Inflammatory macrophage (primary cell): ENCODE results near the gene KCNQ1.

Experiments
- DNase-seq, 2 donors: peaks; one replicate each; pipeline ENCODE4 v3.0.0-alpha.2; 2020 to 2022

The KCNQ1 gene

DNA sequence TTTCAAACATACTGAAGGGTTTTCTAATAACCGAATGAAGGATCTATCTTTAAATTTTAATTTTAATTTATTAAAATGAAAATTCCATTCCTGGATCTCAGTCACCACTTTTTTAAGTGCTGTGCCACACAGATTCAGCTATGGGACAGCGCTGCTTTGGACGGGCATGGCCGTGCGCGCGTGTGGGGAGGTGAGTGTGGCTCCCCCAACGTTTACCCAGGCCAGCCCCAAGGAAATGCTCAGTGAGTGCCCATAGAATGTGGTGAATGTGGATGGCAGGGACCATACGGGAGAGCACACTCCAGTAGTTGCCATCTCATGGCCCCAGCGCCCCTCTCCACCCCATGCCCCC, 343.0 kb downstream of the KCNQ1 start:
- DNase-seq = no peak

DNA sequence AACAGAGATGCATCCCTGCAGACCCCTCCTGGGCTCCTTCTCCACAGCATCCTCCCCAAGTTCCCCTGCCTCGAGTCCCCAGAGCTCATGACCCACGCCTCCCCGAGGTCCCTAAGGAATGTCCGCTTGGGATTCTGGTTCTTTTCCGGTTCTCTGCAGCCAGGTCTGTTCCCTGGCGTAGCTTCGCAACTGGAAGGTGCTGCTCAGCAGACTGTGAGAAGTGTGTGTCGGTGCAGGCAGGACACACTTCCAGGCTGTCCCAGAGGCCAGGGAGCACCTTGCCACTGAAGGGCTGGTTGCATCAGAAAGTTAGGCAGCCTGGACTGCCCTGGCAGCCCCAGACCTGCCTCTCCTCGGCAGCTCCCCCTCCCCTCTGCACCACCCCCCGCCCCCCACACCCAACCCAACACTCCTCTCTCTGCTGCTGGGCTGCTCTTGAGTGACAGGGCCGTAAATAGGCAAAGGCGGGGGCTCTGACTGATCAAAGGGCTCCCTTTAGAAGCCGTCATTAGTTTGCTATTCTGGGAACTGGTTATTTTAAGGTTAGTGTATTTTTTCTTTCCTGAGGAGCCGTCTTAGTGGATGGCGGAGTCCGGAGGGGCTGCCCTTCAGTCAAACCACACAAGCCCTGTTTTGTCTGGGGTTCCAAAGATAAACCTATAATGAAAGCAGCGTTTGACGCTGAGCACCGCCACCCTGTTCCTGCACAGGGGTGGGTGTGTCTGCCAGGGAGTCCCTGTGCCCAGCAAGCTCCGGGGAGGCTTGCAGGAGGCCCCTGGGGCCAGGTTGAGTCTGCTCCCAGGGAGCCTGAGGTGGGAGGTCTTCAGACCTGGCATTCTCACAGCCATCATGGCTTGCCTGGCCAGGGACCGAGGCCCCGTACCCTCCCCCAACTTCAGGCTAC, 343.6 kb downstream of the KCNQ1 start:
- DNase-seq = no peak

DNA sequence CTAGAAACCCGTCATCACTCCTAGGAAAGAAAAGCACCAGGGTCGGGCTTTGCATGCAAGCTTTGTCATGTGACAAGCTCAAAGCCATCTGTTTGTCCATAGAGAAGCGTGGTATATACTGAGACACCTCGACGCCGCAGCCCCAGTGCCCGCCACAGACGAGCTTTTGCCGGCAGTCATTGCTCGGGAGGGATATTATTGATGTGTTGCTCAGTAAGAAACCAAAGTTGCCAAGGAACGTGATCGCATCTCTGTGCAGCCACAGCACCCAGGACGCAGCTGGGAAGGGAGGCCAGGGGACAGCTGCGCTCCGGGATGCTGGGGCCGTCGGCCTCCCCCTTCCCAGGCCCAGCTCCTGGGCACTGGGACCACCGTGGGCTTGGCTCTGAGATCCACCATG, 344.5 kb downstream of the KCNQ1 start:
- no peak for DNase-seq

DNA sequence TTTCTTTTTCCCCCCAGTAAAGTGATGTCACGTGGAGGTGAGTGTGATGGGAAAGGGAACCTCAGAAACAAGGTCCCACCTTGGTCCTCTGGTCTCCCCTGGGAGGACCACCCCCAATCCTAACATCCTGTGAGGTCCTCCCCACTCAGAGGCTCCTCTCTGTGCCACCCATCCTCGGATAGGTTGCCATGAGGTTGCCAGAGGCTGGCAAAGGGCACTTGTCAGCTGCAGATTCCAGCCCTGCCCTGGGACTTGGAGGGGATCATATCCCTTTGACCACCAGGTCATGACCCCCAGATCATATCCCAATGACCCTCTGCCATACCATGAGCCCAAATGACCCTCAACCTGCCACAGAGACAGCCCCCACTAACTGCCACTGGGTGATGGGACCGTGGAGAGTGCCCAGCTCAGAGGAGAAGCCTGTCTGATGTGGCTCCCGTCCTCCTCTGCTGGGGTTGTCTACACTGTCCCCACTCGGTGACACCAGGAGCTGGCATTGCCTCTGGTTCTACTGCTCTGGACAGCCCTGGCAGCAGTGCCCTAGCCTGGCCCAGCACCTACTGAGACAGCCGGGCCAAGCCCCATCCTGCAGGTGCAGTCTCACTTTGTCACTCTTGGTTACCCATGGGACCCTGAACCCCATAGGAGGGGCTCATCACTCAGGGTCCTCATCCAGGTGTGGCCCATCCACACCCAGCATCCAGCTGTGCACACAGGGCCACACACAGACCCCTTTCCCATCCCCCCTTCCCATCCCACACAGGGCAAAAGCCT, 345.2 kb downstream of the KCNQ1 start:
- DNase-seq = no peak

DNA sequence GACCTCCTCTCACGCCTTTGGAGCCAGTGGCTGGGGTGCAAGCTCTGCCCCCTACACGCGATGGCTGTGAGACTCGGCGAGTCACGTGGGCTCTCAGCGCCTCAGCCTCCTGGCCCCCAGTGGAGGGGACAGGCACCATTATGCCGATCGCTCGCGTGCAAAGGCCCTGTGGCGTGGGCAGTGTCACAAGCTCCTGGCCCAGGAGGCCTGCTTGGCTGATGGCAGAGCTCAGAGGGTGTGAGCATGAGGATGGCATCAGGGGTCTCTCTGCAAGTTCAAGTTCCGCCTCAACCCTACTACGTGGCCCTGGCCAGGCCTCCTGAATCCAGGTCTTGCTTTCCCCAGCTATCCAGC, 345.7 kb downstream of the KCNQ1 start:
- DNase-seq = no peak

DNA sequence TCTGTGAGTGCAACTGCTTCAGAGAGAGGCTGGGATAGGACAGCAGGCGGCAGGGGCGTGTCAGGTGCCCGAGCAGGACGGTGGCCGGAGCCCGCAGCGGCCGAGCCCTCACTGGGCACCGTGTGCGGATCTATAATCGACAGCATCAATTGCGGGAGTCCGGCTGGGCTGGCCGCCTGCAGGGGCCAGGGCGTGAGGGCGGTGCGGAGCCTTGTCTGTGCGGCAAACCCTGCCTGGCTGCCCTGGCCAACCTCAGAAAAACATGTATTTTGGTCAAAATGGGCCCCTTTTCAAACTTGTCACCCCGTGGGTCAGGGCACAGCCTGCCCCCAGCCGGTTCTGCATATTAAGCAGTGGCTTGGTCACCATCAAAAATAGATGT, 346.3 kb downstream of the KCNQ1 start:
- DNase-seq = no peak

DNA sequence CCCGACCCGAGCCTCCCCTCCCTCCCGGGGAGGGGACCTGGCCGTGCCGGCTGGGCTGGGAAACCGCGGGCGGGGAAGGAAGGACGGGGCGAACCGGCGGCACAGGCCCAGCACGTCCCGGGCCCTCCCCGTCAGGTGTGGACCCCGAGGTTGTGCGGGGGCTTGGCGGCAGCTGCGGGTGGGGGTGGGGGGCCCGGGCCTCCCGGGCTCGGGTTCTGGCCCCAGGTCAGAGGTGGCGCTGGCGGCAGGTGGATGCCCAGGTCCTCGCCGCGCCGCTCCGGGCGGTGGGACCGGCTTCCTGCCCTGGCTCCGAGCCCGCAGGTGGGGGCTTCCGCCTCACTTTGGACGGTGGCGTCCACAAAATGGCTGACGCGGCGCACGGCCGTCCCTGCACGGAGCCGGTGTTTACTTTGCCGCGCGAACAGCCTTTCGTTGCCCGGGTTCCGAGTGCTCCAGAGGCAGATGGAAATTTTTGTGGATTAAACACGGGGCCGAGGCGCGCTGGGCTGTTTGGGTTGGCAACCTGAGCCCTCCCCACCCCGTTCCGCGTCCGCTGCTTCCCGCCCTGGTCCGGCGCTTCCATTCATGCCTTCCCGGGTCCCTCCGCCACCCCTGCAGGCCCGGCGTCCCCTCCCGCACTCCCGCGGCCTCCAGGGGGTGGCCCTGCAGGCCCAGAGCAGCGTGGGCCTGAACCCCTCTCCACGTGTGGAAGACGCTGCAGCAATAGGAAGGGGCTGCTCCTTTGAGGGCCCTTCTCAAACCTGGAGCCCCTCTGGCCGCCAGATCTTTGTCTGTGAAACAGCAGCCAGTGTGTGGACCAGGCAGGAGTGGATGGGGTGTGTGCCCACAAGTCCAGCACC, 346.9 kb downstream of the KCNQ1 start:
- DNase-seq = no peak

DNA sequence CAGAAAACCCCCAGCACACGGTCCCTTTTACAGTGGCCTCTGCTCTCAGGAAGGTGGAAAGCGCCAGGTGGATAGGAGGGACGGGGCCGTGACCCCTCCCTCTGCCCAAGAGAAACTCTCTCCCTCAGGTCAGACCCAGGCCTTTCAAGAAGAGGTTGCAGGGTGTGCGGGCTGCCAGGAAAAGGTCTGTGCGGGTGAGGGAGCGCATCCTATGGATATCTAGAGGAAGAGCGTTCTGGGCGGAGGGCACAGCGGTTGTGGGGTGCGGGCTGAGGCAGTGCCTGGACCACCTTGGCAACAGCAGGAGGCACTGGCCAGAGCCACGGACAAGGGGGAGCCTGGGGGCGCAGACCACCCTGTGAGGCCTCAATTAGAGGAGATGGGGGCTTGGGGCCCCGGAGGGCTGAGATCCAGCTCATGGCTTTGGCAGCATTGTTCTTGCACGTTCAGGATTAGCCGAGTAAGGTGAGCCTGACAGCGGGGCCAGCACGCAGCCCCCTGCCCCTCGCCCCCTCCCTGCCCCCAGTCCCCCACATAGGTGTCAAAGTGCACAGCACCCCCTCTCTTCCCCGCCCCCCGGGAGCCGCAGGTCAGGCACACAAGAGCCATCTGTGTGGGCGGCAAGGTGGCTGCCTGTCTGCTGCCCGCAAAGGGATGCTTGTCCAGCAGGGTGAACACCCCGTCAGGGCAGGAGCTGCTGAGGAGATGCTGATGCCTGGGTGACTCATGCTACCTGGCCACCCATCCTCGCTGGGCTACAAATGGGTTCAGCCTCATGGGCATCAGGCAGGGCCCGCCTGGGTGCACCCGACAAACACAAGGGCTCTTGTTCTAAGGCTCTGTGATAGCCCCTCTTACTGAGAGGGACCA, 347.8 kb downstream of the KCNQ1 start:
- DNase-seq = no peak

DNA sequence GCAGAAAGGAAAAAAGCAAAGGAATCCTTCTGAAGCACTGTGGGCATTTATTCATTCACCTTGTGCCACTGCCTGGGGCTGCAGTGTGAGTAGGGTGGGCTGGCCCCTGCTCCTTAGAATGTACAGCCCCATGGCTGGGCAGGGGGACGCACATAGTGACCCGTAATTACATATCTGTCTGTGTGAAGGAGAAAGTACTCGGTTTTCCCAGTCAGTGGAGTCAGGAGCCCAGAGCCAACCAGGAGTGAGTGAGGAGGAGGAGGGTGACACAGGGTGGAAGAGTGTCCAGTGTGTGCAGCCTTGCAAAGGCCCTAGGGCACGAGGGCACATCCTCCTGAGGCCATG, 348.9 kb downstream of the KCNQ1 start:
- DNase-seq = no peak

DNA sequence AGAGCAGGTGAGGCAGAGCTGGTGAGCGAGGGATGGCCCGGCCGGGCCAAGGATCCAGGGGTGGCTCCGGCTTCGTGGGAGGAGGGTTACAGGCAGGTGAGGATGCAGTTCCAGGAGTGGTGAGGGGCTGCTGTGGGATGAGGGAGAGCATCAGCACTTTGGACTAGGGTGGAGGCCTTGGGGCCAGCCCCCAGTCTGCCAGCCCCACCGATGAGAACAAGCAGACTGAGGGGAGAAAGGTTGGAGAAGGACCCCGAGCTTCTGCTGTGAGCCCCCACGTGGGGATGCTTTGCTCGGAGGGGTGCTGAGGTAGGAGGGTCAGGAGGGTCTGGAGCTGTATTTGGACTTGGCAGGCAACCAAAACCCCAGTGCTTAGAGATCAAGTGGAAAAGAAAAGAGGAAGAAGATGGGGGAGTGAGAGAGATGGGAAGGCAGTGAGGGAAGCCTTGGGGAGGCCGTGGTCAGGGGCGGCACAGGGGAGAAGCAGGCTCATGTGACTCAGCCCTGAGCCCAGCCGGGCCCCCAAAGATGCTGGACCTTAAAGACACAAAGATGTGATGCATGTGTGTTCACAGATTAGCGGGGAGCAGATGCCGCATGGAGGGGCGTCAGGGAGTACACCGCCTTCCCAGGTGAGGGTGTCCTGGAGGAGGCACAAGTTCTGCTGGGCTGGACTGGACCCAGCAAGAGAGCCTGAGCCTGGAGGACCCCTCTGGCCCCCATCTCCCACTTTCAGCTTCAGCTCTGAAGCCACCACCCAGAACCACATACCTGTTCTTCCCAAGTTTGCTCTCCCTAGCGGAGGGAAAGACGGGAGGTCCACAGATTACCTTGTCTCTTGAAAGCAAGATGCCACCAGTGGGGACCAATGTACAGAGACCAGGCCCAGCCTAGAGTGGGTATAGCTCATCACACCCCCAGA, 349.5 kb downstream of the KCNQ1 start:
- DNase-seq = no peak

DNA sequence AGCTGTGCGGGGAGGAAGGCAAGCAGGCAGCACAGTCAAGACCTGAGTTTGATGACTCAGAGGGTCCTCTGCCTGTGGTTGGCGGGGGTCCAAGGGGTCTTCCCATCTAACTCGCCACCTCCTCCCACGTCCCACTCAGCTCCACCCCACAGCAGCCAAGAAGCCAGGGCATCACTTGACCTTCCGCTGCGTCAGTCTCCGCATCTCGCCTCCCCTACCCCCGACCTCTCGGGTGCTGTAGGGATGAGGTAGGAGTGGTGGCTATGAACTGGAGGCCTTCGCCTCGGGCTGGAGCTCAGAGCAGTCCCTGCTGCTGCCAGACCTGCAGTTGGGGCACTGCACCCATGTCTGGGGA, 350.1 kb downstream of the KCNQ1 start:
- DNase-seq = no peak

DNA sequence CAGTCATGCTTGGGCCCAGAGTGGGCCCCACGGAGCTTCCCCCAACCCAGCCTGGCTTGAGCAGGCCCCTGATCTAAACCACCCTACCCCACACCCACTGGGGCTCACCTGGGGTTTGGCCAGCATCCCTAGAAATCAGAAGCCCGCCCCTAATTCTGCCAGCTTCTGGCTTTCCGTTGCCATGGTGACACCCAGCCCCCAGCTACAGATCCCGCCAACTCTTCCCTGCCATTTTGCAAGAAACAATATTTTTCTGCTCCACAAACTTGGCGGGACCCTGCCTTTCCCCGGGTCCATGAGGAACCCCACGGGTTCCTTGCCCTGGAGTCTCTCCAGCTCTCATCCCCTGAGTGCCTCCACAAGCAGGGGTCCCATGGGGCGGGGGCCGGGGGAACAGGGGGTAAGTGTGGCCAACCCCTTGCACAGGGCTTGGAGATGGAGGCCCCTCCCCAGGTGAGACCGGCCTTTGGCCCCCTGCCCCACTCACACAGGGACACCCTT, 350.7 kb downstream of the KCNQ1 start:
- no peak for DNase-seq

DNA sequence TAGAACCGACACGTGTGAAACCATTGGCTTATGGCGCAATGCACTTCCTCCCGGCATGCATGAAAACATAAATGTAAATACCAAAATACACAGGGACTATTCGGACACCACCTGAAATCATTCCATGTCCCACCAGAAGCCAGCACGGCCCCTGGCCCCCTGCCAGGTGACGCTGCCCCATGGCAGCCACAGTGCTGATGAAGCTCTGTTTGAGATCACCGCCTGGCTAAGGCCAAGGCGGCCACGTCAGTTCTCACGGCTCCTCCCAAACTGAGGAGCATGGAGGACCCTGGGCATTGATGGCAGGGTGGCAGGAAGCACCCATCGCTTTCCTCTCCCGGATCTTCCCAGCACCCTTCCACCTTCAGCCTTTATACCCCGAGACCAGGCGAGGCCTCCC, 351.3 kb downstream of the KCNQ1 start:
- no peak for DNase-seq

DNA sequence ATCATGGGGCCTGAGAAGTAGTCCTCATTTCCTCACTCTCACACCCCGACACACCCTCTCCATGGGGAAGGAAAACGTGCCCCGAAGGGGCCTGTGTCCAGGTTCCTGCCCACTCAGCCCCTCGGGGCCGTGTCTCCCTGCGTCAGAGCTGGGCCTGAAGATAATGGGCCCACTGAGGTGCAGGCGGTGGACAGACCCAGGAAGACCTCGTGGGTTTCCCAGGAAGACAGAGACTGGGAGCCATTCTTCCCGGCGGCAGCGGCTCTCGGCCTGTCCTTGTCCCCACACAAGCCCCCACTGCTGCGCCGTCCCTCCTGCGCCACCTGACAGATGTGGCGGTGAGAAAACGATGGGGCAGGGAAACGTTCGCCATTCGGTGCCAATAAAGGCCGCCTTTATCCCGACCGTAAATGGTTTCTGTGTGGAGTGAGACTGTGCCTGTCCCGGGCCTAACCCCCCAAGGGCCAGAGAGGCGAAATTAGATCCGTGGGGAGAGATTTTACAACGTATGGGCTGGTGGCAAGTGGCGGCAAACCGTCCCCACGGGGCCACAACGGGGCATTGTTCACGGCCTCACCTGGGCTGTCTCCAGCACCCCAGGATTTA, 351.8 kb downstream of the KCNQ1 start:
- no peak for DNase-seq

DNA sequence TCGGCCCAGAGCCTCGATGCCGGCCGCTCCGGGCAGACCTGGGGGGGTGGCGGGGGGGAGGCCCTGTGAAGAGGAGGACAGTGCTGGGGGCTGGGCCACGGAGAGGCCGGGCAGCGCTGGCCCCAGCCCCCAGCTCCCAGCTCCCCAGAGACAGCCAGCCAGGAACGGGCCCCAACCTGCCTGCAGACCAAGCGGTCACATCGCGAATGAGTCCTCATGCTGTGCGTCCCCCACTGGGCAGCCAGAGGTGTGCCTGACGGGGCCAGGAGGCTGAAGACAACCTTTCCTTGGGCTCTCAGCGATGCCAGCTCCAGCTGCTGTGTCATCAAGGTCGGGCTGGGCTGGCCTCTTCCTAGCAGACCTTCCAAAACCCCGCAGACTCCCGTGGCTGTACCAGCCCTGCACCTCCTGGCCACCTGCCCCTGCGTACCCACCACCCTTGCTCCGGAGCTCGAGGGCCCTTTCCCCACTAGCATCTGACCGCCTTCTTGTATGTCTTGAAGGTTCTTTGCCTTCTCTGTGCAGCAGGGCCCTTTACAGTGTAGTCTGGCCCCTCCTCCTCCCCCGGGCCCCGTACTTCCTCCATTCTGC, 352.4 kb downstream of the KCNQ1 start:
- DNase-seq = no peak

DNA sequence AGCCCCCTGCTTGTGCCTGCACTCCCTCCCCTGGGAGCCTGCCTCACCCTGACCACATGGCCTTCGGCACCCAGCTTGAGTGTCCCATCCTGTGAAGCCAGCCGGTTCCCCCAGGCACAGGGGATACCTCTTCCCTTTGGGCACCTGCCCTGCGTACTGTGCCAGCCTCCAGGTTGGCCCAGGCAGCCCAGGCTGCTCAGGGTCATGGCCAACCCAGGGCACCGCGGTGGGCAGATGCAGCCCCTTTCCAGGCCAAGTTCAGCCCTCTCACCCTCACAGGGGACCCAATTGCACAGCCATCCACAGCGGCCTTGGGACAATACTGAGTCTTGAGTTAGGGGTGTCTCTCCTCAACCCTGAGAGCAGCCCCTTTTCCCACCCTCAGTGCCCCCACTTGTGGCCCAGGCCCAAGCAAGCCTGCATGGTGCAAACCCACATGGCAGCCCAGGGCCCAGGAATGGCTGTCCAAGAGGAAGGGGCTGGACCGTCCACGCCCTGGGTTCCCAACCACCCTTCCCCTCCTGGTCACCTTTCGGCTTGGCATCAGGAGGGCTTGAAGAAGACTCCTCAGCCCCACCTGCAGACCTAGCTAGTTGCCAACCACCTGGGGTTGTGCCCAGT, 353.0 kb downstream of the KCNQ1 start:
- DNase-seq = no peak

DNA sequence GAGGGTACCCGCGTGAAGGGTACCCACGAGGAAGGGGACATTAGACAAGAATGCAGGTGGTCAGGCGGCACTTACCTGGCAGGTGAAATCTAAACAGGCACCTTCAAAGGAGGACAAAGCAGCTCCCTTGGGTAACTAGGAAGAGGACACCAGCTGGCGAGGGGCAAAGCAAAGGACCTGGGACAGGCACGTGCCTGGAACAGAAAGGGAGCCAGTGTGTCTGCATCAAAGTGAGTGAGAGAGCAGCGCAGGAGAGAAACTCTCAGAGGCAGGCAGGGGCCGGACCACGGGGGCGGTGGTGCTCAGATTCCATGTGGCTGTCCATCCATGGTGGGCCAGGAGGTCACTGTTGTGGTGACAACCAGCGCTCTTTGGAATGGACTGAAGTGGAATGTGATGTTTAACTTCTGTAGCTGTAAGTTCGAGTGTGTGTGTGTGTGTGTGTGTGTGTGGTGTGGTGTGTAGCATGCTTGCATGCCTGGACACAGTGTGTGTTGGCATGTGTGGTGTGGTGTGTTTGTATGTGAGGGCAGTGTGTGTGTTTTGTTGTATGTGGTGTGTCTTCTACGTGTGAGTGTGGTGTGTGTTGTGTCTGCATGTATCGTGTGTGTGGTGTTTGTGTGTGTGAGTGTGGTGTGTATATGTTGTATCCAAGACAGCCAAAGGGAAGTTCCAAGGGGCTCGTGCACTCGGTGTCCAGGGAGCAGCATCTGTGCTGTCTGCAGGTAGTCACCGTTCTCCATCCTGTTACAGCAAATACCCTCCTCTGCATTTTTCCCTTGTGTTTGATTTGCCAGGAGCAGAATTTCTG, 354.3 kb downstream of the KCNQ1 start:
- no peak for DNase-seq

DNA sequence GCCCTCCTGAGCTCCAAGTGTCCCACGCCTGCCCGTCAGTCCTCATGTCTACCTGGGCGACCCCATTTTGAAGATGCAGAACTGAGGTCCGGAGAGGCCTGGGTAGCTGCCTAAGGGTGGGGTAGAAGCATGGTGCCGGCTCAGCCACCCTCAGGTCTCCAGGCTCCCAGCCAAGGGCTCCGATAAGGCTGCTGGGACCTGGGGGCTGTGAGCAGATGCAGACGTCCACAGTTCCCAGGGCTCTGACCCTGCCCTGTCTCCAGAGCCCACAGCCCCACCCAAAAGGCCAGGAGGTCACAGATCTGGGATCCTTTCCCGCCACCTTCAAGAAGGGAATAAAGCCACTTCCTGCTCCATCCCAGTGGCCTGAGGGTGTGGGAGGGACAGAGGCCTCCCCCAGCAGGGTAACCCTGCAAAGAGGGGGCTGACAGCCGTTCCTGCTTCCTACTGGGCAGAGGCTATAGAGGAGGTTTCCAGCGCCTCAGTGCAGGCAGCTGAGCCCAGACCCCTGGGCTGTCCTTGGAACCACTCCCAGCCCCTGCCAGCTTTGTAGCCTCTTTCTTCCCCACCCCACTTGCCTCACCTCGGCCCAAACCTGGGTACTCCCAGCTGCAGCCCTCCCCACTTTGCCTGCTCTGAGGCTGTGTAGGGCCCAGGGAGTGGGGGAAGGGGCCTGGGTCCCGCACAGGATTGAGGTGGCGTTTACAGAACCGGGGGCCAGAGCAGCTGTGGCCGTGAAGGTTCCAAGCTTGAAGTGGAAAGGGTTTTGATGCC, 355.3 kb downstream of the KCNQ1 start:
- DNase-seq = no peak
